Osteoblast (primary cell): Measurements from ENCODE around the gene MCTS1. TPM values are rescaled to one million over a fixed set of nuclear protein-coding genes. Genes with fewer than 3 reads are reported as not detected.
"Not testable (repeated sequence)": the region's sequence is repeated elsewhere in the genome, so short reads cannot be mapped to it uniquely, and the experiment has no call there.

ENCODE experiments used
- DNase-seq: peaks from one replicate; pipeline ENCODE4 v3.0.0; 2011; ENCODE audit warnings: low spot score, mixed read lengths; ENCODE audit not compliant: insufficient read length; ENCODE audit errors: missing footprints
- H2AFZ ChIP-seq: 2 replicates; pipeline ENCODE4 v1.6.0; 2011; ENCODE audit warnings: mild to moderate bottlenecking, low read length
- H3K27ac ChIP-seq: 2 replicates; pipeline ENCODE4 v1.5.1; 2011; ENCODE audit warnings: mild to moderate bottlenecking, low read depth, low read length, moderate library complexity
- H3K27me3 ChIP-seq: 2 replicates; pipeline ENCODE4 v1.6.0; 2012; ENCODE audit warnings: mild to moderate bottlenecking, control low read depth, inconsistent platforms, low read length, moderate library complexity; ENCODE audit not compliant: insufficient read depth
- H3K36me3 ChIP-seq: 2 replicates; pipeline ENCODE4 v1.5.1; 2011; ENCODE audit warnings: mild to moderate bottlenecking, low read length, control low read depth, moderate library complexity; ENCODE audit not compliant: insufficient read depth
- H3K4me1 ChIP-seq: 2 replicates; pipeline ENCODE4 v1.5.1; 2011; ENCODE audit warnings: mild to moderate bottlenecking, low read length, control low read depth, moderate library complexity; ENCODE audit not compliant: insufficient read depth
- H3K4me2 ChIP-seq: 2 replicates; pipeline ENCODE4 v1.6.0; 2011; ENCODE audit warnings: mild to moderate bottlenecking, low read length; ENCODE audit not compliant: insufficient read depth
- H3K4me3 ChIP-seq: fragments of 200-600 bp; sonication (generic); 3 replicates; pipeline ENCODE4 v1.5.1; 2012; ENCODE audit warnings: mild to moderate bottlenecking, low read length, inconsistent platforms; ENCODE audit not compliant: insufficient read depth
- H3K79me2 ChIP-seq: 2 replicates; pipeline ENCODE4 v1.6.0; 2012; ENCODE audit warnings: mild to moderate bottlenecking, low read length, control low read depth, inconsistent platforms; ENCODE audit not compliant: insufficient read depth
- H3K9me3 ChIP-seq: 2 replicates; pipeline ENCODE4 v1.5.1; 2011; ENCODE audit warnings: low read depth, low read length, control low read depth
- H4K20me1 ChIP-seq: 2 replicates; pipeline ENCODE4 v1.6.0; 2012; ENCODE audit warnings: mild to moderate bottlenecking, low read length, control low read depth; ENCODE audit not compliant: insufficient read depth
- total RNA-seq: library from RNA; depleted of rRNA; stranded (reverse); fragments of >200 nt; gene quantifications from 2 replicates; pipeline ENCODE4 v1.2.3, GENCODE V29; 2012
- TF ChIP-seq, protein P1 (sequence below): IDR thresholded peaks from 2 replicates; pipeline ENCODE4 v1.5.1; 2011; ENCODE audit warnings: mild to moderate bottlenecking, low read depth, low read length, moderate library complexity; ENCODE audit errors: extremely low read depth

Gene MCTS1
- total RNA-seq, 1 donor = 29.3 TPM

- H3K4me3 ChIP-seq = no peak overlapping the region
- no peak overlapping the region for H2AFZ ChIP-seq
- no peak overlapping the region for H3K27ac ChIP-seq
- TF ChIP-seq, protein P1, sequence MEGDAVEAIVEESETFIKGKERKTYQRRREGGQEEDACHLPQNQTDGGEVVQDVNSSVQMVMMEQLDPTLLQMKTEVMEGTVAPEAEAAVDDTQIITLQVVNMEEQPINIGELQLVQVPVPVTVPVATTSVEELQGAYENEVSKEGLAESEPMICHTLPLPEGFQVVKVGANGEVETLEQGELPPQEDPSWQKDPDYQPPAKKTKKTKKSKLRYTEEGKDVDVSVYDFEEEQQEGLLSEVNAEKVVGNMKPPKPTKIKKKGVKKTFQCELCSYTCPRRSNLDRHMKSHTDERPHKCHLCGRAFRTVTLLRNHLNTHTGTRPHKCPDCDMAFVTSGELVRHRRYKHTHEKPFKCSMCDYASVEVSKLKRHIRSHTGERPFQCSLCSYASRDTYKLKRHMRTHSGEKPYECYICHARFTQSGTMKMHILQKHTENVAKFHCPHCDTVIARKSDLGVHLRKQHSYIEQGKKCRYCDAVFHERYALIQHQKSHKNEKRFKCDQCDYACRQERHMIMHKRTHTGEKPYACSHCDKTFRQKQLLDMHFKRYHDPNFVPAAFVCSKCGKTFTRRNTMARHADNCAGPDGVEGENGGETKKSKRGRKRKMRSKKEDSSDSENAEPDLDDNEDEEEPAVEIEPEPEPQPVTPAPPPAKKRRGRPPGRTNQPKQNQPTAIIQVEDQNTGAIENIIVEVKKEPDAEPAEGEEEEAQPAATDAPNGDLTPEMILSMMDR = no peak
- no peaks in the 10 kb centered on the region for H3K36me3 ChIP-seq
- H3K27me3 ChIP-seq = no peaks in the 10 kb centered on the region
- H3K4me2 ChIP-seq = no peak overlapping the region
- H3K4me1 ChIP-seq = no peaks in the 10 kb centered on the region
- H3K79me2 ChIP-seq = no peaks in the 10 kb centered on the region
- no peak for DNase-seq
- H3K9me3 ChIP-seq = no peaks in the 10 kb centered on the region
- H4K20me1 ChIP-seq = no peaks in the 10 kb centered on the region
Measured at GRCh38 chrX:120570011-120570600, 33.8 kb upstream of the MCTS1 start.

DNA sequence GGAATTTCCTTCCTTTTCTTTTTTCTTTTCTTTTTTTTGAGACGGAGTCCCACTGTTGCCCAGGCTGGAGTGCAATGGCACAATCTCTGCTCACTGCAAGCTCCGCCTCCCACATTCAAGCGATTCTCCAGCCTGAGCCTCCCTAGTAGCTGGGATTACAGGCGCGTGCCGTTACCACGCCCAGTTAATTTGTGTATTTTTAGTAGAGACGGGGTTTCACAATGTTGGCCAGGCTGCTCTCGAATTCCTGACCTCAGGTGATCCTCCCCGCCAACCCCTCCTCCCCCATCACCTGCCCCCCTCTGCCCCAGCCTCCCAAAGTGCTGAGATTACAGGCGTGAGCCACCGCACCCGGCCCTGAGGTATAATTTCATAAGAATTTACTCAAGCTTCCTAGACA is 30.1 kb upstream of the MCTS1 start:
- H3K9me3 ChIP-seq, H3K36me3 ChIP-seq, H3K79me2 ChIP-seq, H2AFZ ChIP-seq, DNase-seq, H3K27ac ChIP-seq, H3K27me3 ChIP-seq, H3K4me2 ChIP-seq, H4K20me1 ChIP-seq, H3K4me3 ChIP-seq, H3K4me1 ChIP-seq: not testable (repeated sequence)

DNA sequence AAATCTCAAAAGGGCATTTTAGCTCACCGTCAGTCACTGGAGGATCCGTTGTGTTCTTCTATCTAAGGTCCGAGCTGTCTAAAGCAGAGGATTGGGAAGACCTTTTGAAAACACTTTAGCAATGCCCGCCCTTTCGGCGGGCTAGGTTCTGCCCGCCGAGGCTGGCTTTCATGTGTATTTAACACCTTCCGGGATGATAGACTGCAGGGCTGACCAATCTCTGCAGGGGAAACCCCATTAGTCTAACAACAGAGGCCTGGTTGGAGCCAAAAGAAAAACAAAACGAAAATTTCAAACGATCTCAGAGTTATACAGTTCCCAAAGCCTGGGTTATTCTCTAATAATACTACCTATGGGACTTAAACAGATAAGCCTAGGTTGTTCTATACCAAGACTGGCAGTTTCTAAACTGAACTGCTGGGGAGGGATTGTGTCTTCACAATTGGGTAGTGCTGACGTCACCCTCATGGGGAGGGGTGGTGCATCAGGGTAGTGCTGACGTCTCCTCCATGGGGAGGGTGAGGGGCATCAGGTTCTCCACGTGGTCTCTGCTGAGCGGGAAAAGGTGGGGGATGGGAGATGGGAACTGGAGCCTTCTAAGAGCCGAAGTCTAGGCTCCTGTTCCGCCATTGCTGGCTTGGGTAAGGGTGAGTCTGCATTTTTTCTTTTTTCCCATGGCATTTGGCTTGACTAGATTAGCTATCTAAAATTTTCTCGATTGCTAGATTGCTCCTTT is 28.4 kb upstream of the MCTS1 start:
- H3K4me3 ChIP-seq = no peak overlapping the region

GRCh38 chrX:120585702-120586101 is 18.2 kb upstream of the MCTS1 start:
- no peak for DNase-seq
- Histone ChIP-seq H3K9me3 (no peaks in the 10 kb centered on the region), H3K27ac (no peak overlapping the region), H3K36me3 (no peaks in the 10 kb centered on the region), H3K4me3 (no peak overlapping the region), H4K20me1 (no peaks in the 10 kb centered on the region), H3K79me2 (no peaks in the 10 kb centered on the region), H3K27me3 (no peaks in the 10 kb centered on the region), H2AFZ (no peak overlapping the region), H3K4me1 (no peaks in the 10 kb centered on the region), H3K4me2 (no peak overlapping the region)
- TF ChIP-seq, protein P1 = no peak

More for the DNA sequence above, 28.4 kb upstream of the MCTS1 start:
- Histone ChIP-seq H3K36me3 (no peaks in the 10 kb centered on the region), H3K4me2 (no peak overlapping the region), H3K4me1 (no peaks in the 10 kb centered on the region), H4K20me1 (no peaks in the 10 kb centered on the region), H2AFZ (no peak overlapping the region), H3K27ac (no peak overlapping the region), H3K79me2 (no peaks in the 10 kb centered on the region), H3K27me3 (no peaks in the 10 kb centered on the region), H3K9me3 (no peaks in the 10 kb centered on the region)
- DNase-seq = no peak
- TF ChIP-seq, protein P1 = no peak
